IPS DF 6.9 (cell line): ENCODE data around the gene HOXB9.

Source experiments
- DNase-seq: peaks from one replicate; pipeline ENCODE4 v3.0.0-alpha.2; 2013; ENCODE audit warnings: low read depth, low spot score
- H3K27ac ChIP-seq: one replicate; pipeline ENCODE4 v1.5.1; 2013; ENCODE audit warnings: low read length, control low read depth
- H3K27me3 ChIP-seq: 2 replicates; pipeline ENCODE4 v1.6.1; 2013; ENCODE audit warnings: mild to moderate bottlenecking, low read length; ENCODE audit not compliant: control insufficient read depth, insufficient read depth
- H3K36me3 ChIP-seq: 2 replicates; pipeline ENCODE4 v1.6.1; 2013; ENCODE audit warnings: low read length; ENCODE audit not compliant: control insufficient read depth, insufficient read depth
- H3K4me1 ChIP-seq: 2 replicates; pipeline ENCODE4 v1.6.1; 2013; ENCODE audit warnings: low read length; ENCODE audit not compliant: control insufficient read depth, insufficient read depth
- H3K4me3 ChIP-seq: 2 replicates; pipeline ENCODE4 v1.5.1; 2013; ENCODE audit warnings: mild to moderate bottlenecking, low read length
- H3K9me3 ChIP-seq: 2 replicates; pipeline ENCODE4 v1.6.1; 2013; ENCODE audit warnings: low read length, inconsistent platforms; ENCODE audit not compliant: control insufficient read depth, insufficient read depth
- WGBS: extraction: QIAGEN DNeasy Blood & Tissue Kit; methylation state at CpG from one replicate; pipeline ENCODE4 v1.1.7; 2013; ENCODE audit warnings: mixed read lengths, missing lambda C conversion rate; ENCODE audit not compliant: insufficient read length, insufficient coverage; 5-methylcytosine and 5-hydroxymethylcytosine counted together

Gene HOXB9

DNA sequence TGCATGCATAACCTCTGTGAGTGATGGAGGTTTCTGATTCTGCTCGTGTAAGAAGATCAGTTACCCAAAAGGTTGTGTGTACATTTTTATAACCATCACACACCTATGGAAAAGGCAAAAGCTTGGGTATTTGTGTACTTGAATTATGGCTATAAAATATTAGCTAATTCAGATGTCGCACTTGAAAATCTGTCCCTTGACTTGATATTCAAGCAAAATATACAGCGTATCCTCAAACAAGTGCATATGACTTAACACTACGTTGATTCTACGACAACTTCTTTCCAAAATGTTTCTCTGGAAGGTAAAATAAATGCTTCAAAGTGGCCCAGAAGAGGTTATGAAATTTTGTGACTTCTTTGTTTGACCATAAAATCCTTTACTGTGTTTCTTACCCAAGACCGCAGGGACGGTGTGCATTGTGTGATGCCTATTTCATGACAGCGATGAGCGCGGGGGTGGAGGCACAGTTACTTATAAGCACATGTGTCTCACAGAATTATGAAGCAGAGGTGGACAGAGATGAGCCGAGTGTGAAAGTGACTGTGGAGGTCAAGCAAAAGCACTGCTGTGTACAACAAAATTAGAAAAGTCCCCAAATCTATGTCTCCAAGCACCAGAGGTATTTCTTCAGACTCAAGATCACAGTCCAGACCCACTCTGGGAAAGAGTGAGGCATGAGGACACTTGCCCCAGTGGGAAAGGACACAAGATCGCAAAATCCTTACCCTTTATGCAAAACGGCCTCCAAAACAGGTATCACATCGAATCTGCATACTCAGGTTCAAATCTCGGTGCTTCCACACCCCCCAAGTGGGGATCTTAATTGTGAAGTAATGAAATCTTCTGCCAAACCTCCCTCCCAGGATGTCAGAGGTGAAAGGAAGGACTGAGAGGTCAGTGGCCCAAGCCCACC is 4.1 kb upstream of the HOXB9 start:
- Histone ChIP-seq H3K36me3 (no peaks in the 10 kb centered on the region), H3K4me1 (peaks cover 5% of the 10 kb centered on the region; the same call in 1 of the 2 replicates), H3K9me3 (no peaks in the 10 kb centered on the region), H3K27me3 (peaks cover 97% of the 10 kb centered on the region), H3K27ac (no peak overlapping the region), H3K4me3 (no peak overlapping the region)
- DNase-seq: no peak
- no CpG with 5 or more reads among the region's 15 CpGs for WGBS

DNA sequence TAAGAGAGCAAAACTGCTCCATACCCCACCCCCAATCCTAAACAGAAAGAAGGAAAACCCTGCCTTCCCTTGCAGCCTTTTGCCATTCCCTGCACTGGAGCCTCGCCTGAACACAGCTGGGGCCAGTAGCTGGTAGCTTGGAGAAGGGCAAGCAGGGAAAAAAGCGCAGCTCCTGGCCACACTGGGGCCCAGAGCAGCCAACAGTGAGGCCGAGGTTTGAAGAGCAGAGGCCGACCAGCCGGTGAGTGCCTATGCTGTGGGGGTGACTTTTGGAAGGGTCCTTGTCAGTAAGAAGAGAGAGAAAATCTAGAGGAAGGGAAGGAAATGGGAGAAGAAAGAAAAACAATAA is 3.2 kb upstream of the HOXB9 start:
- WGBS: no CpG with 5 or more reads among the region's 5 CpGs
- H3K9me3 ChIP-seq: no peaks in the 10 kb centered on the region
- peaks cover 96% of the 10 kb centered on the region for H3K27me3 ChIP-seq

DNA sequence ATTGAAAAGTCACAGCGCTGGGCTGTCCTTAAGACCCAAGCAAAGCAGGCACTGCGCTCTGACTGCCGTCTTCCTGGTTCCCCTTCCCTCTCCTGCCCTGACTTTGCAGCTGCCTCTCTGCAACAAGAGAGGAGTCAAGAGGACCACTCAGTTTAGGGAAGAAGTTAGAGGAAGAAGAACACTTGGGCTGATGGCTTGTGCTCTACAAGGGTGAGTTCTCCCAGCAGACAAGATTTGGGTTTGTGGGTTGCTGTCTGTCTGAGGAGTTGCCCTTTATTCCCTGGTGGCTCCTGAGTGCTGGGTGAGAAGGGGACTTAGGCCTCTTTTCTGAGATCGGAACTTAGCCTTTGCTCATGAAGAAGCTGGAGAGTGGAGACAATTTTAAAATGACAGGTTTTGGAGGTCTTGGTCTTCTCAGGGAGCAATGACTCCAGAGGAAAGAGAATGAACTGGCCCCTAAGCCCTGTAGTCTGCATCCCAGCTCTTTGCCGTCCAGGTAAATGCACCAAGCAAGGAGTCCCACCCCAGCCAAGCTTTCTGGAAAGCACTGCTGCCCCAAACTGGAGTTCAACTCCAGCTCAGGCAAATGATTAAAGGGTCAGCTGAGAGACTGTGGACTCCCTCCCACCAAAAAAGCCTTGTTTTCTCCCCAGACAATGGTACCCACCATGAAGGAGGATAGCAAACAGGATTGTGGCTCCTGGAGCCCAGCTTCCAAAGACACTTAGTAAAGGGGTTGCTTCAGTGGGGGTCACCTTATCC is 2.7 kb upstream of the HOXB9 start:
- no peaks in the 10 kb centered on the region for H3K9me3 ChIP-seq
- no peaks in the 10 kb centered on the region for H3K36me3 ChIP-seq
- WGBS: no CpG with 5 or more reads among the region's 5 CpGs
- H3K27me3 ChIP-seq: peaks cover 97% of the 10 kb centered on the region
- DNase-seq: no peak
- no peak overlapping the region for H3K4me3 ChIP-seq
- no peak overlapping the region for H3K27ac ChIP-seq
- peaks cover 5% of the 10 kb centered on the region; the same call in 1 of the 2 replicates for H3K4me1 ChIP-seq

More for the DNA sequence above, 3.2 kb upstream of the HOXB9 start:
- no peak for DNase-seq
- peaks cover 5% of the 10 kb centered on the region; the same call in 1 of the 2 replicates for H3K4me1 ChIP-seq
- H3K4me3 ChIP-seq: no peak overlapping the region
- H3K27ac ChIP-seq: no peak overlapping the region
- no peaks in the 10 kb centered on the region for H3K36me3 ChIP-seq

DNA sequence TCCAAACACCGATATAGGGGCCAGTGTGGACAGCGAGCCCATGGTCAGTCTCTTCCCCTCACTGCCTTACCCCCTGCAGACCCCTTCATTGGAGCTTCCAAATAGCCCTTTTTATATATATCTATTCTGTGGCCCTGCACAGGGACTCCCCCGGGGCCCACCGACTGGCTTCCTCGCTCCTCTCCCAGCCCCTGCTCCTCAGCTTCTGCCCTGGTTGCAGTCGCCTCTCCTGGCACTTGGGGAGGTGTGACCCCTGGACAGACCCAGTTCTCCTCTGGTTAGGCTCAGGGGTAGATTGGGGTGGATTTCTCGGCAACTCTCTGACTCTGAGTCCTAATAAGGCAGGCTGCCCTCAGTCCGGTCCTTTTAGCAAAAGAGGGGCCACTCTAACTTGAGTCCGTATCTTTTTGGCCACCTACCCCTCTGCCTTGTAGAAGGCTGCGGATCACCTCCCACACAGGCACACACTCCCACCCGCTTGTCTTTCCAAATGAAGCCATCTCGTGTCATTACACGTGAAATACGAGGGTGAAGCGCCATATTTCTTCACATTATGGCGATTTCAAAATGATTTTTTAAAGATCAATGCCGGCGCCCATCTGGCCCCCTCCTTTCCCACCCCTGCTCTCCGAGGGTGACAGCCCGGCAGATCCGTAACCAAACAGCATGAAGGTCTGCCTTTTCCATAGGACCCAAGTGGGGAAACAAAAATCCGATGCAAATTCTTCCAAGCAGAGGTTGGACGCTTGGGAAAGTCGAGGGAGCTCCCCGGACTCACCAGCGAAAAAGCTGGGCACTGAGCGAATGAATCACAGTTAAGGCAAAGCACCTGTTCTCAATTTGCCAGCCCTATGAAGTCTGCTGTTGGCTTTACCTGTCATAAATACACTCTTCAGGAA is 1.7 kb upstream of the HOXB9 start:
- no peak overlapping the region for H3K4me3 ChIP-seq
- WGBS: no CpG with 5 or more reads among the region's 27 CpGs
- no peak for DNase-seq
- H3K27ac ChIP-seq: no peak overlapping the region
- H3K9me3 ChIP-seq: no peaks in the 10 kb centered on the region
- peaks cover 97% of the 10 kb centered on the region for H3K27me3 ChIP-seq
- no peaks in the 10 kb centered on the region for H3K36me3 ChIP-seq
- peaks cover 5% of the 10 kb centered on the region; the same call in 1 of the 2 replicates for H3K4me1 ChIP-seq

DNA sequence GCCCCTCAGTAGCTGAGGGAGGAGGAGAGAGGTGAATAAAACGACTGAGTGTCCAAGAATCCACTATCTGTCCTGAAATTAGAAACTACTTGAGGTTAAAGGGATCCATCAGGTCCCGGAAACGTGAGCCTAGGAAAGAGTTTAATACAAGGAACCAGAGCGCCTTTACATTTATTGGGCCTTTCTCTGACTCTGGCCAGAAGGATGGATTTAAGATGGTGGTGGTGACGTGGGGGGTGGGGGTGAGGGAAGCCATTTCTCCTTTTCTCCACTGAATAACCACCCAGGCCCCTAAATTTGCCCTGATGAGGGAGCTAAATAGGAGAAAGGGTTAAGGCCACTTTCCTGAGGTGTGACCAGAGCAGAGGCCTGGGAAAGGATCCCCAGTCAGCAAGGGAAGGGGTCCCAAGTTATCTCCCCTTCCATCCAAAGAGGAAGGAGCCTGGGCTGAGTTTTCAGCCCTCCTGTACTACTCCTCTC is 1.0 kb upstream of the HOXB9 start:
- Histone ChIP-seq H3K27ac (no peak overlapping the region), H3K36me3 (no peaks in the 10 kb centered on the region), H3K9me3 (no peaks in the 10 kb centered on the region), H3K4me1 (peaks cover 5% of the 10 kb centered on the region; the same call in 1 of the 2 replicates), H3K4me3 (no peak overlapping the region), H3K27me3 (peaks cover 97% of the 10 kb centered on the region)
- DNase-seq: no peak
- no CpG with 5 or more reads among the region's 5 CpGs for WGBS

DNA sequence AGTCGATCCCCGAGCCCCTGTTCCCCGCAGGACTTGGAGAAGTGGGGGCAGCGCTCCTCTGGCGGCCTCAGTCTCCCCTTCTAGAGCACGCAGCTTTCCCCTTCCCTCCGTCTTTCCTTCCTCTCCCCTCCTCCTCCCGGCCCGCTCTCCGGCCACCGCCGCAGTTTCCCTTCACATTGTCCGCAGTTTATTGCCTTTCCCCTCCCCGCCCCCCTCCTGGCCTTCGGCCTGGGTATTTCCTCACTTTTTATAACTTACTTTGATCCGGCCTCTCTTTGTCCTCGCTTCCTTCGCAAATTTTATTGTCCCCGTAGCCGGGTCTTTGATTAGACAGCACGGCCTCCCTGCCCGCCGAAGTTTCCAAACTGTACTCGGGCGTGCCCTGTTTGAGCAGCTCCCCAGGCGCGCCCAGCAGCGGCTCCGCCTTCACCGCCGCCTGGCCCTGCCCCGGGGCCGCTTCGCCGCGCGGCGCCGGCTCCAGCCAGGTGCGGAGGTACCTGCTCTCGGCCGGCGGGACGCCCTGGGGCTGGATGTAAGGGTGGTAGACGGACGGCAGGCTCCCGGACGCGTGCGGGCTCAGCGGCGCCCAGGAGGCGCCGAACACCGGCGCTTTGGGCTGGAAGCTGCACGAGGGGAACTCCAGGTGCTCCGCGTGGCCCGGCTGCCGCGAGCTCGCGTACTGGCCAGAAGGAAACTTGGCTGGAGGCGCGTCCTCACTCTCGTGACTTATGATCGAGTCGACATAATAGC is 488 bp downstream of the HOXB9 start:
- no CpG with 5 or more reads among the region's 69 CpGs for WGBS
- no peak overlapping the region for H3K4me3 ChIP-seq
- no peak for DNase-seq
- H3K27me3 ChIP-seq: peaks cover 97% of the 10 kb centered on the region
- no peaks in the 10 kb centered on the region for H3K9me3 ChIP-seq
- H3K4me1 ChIP-seq: 0 out of 2 replicates have a peak, but pooled peaks cover 2% of the 10 kb centered on the region
- no peaks in the 10 kb centered on the region for H3K36me3 ChIP-seq
- H3K27ac ChIP-seq: no peak overlapping the region

DNA sequence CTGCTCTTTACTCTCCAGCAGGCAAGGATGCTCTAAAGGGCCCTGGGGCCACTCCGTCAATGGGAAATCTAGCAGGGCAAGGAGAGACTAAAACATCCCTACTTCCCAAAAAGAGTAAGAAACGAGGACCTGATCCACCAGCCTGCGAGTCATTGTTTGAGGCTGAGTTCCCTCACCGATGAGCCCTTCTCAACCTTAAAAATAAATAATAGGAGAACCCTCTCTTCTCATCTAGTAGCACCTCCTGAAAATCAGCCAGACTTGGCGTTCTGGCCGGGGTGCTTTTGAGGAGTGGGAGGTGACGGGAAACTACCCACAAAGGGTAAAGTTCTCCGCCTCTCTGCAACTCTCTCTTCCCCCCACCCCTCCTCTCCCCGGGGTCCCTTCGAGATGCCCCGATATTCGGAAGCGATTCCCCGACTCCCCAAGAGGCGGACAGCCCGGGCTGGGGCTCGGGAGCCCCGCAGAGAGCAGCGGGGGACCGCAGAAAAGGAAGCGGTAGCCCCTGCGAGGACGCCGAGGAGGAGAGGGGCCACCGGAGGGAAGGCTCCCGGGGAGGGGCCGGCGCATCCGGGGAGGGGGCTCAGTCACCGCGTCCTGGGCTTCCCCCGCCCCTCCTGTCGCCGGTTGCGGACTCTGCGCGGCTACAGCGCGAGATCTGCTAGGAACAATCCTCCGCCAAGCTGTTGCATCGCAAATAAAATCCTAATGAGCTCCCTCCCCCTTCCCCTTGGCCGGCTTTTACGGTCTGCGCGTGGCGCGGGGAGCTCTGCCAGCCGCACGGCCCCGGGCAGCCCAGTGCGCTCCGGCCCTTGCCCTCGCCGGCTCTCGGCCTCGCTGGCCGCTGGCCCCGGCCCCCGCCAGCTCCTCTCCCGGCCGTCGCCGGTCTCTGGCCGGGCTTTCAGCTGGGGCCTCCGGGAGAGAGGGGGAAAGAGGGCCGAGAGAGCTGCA is 1.3 kb downstream of the HOXB9 start:
- Histone ChIP-seq H3K27ac (no peak overlapping the region), H3K4me1 (0 out of 2 replicates have a peak, but pooled peaks cover 2% of the 10 kb centered on the region), H3K36me3 (no peaks in the 10 kb centered on the region), H3K27me3 (peaks cover 97% of the 10 kb centered on the region), H3K4me3 (no peak overlapping the region), H3K9me3 (no peaks in the 10 kb centered on the region)
- WGBS: no CpG with 5 or more reads among the region's 66 CpGs
- DNase-seq: no peak

- H3K9me3 ChIP-seq: no peaks in the 10 kb centered on the region
- WGBS: no CpG with 5 or more reads among the region's 5 CpGs
- peaks cover 98% of the 10 kb centered on the region for H3K27me3 ChIP-seq
- DNase-seq: no peak
- no peaks in the 10 kb centered on the region for H3K36me3 ChIP-seq
- H3K4me3 ChIP-seq: no peak overlapping the region
- H3K27ac ChIP-seq: no peak overlapping the region
- H3K4me1 ChIP-seq: 0 out of 2 replicates have a peak, but pooled peaks cover 2% of the 10 kb centered on the region
Observed at GRCh38 chr17:48624118-48624517, 2.0 kb downstream of the HOXB9 start.

GRCh38 chr17:48623583-48623982 is 2.6 kb downstream of the HOXB9 start:
- WGBS: no CpG with 5 or more reads among the region's 4 CpGs
- H3K4me1 ChIP-seq: 0 out of 2 replicates have a peak, but pooled peaks cover 2% of the 10 kb centered on the region
- no peak for DNase-seq
- H3K9me3 ChIP-seq: no peaks in the 10 kb centered on the region
- peaks cover 98% of the 10 kb centered on the region for H3K27me3 ChIP-seq
- no peak overlapping the region for H3K27ac ChIP-seq
- H3K36me3 ChIP-seq: no peaks in the 10 kb centered on the region
- H3K4me3 ChIP-seq: no peak overlapping the region
